ENCODE results near the gene LTC4S.
"Not testable (repeated sequence)": the region's sequence is repeated elsewhere in the genome, so short reads cannot be mapped to it uniquely, and the experiment has no call there.

LTC4S gene, protein sequence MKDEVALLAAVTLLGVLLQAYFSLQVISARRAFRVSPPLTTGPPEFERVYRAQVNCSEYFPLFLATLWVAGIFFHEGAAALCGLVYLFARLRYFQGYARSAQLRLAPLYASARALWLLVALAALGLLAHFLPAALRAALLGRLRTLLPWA

DNA sequence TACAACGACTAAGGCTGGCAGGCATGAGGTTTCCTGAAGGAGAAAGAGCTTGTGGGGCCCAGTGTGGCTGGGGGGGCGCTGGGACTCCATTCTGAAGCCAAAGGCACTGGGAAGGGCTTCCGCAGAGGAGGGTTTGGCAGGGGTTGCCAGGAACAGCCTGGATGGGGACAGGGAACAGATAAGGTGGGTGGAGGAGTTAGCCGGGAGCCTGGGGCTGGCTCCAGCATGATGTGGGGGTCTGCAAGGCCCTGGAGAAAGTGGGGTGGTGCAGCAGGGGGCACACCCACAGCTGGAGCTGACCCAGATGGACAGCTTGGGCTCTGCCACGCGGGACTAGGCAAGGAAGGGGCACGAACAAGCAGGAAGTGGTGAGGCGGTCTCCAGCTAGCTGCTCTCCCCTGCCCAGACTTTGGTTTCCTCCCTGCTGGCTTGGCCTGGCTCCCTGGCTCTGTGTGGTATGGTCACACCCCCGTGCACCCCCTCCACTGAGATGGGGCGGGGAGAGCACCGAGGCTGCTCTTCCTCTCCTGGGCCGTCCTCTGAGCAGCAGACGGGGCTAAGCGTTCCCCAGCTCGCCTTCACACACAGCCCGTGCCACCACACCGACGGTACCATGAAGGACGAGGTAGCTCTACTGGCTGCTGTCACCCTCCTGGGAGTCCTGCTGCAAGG lies at the start of gene LTC4S:
LTC4S (plus strand) TSS at position 519 of the 672 bp plus-strand sequence; CDS start at position 614, 95 bp downstream.
- no peak for DNase-seq

DNA sequence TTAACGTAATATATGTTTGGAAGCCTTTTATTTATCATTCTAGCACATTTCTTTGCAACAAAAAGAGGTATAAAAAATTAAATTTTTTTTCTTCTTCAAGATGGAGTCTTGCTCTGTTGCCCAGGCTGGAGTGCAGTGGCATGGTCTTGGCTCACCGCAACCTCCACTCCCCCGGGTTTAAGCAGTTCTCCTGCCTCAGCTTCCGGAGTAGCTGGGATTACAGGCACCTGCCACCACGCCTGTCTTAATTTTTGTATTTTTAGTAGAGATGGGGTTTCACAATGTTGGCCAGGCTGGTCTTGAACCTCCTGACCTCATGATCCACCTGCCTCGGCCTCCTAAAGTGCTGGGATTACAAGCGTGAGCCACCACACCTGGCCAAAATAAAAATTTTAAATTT lies 49.7 kb upstream of the LTC4S start:
- DNase-seq, result not testable (repeated sequence)

DNA sequence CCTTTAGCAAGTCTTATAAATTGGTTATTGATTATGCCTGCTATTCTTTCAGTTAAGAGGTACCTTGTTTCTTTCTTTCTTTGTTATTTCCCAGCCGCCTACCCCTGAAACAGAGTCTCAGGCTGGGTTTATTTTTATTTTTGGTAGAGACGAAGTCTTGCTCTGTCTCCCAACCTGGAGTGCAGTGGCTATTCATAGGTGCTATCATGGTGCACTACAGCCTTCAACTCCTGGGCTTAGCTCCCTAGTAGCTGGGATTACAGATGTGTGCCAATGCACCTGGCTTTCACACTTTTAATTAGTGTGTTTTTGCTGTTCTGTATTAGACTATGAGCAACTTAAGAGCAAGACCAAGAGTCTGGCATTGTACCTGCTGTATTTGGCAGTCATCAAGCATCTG lies 46.9 kb upstream of the LTC4S start:
- no peak for DNase-seq

DNA sequence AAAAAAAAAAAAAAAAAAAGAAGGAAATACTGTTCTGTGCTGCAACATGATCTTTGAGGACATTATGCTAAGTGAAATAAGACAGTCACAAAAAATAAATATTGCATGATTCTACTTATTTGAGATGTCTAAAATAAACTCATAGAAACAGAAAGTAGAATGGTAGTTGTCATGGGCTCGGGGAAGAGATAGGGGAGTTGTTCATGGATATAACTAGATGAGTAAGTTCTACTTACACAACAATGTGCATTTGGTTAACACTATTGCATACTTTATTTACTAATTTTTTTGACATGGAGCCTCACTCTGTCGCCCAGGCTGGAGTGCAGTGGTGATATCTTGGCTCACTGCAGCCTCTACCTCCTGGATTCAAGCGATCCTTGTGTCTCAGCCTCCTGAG lies 46.0 kb upstream of the LTC4S start:
- no peak for DNase-seq

DNA sequence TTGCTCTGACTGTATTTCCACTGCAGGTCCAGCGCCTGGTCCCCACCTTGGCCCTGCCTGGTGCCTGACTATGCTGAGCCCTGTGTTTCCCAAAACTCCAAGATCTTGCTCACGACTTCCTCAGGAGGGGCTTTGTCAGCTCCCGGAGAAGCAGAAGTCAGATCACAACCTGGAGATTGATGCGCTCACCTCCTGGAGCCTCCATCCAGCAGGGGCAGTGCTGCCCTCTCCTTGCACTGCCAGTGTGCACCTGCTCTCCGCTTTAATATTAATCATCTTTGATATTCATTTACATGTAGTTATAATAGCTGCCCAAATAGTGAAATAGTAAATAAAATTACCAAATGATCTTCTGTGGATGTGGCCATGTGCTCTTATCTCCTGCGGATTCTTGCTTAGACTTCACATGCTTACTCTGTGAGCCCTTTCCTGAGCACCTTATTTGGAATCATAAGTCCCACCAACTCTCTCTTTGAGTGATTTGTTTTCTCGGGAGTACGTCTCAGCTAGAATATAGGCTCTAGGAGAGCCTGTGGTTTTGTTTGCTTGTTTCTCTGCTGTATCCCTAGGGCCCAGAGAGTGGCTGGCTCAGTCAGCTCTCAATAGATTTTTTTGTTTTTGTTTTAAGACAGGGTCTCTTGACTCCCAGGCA lies 43.8 kb upstream of the LTC4S start:
- DNase-seq, result no peak

DNA sequence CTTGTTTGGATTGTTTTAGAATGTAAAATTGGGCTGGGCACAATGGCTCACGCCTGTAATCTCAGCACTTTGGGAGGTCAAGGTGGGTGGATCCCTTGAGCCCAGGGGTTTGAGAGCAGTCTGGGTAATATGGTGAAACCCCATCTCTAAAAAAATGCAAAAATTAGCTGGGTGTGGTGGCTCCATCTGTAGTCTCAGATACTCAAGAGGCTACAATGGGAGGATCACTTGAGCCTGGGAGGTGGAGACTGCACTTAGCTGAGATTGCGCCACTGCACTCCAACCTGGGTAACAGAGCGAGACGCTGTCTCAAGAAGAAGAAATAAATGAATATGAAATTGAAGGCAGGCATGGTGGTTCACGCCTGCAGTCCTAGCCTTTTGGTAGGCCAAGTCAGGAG lies 39.8 kb upstream of the LTC4S start:
- DNase-seq, result no peak

DNA sequence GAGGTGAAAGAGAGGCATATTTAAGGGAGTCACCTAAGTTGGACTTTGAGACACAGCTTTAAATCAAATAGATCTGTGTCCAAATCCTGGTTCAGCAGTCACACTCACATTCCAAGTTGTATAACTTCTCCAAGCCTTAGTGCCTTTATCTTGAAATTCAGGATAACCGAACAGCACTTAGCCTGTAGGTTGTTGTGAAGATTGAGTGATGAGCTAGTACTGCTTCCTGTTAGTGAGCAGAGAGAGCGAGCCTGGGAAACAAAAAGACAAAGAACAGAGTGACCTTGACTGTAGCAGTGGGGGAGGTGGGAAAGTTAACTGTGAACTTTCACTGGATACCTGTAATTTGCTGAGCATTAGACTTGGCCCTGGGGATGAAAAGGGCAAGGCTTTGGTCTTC lies 38.8 kb upstream of the LTC4S start:
- no peak for DNase-seq

DNA sequence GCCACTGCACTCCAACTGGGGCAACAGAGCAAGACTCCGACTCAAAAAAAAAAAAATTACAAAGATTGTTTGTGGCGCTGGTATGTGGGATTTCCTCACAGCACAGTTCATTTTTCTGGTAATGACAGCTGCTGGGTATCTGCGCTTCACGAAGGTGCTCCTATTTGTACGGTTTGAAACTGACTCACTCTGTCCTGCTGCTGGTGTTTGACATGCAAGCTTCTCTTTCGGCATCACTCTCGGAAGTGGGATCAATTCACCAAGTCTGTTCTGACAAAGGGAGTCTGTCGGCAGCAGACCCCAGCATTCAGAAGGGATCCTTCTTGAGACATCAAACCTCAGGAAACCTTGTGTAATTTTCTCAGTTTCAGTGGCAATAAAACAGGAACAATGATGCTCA lies 34.8 kb upstream of the LTC4S start:
- no peak for DNase-seq

DNA sequence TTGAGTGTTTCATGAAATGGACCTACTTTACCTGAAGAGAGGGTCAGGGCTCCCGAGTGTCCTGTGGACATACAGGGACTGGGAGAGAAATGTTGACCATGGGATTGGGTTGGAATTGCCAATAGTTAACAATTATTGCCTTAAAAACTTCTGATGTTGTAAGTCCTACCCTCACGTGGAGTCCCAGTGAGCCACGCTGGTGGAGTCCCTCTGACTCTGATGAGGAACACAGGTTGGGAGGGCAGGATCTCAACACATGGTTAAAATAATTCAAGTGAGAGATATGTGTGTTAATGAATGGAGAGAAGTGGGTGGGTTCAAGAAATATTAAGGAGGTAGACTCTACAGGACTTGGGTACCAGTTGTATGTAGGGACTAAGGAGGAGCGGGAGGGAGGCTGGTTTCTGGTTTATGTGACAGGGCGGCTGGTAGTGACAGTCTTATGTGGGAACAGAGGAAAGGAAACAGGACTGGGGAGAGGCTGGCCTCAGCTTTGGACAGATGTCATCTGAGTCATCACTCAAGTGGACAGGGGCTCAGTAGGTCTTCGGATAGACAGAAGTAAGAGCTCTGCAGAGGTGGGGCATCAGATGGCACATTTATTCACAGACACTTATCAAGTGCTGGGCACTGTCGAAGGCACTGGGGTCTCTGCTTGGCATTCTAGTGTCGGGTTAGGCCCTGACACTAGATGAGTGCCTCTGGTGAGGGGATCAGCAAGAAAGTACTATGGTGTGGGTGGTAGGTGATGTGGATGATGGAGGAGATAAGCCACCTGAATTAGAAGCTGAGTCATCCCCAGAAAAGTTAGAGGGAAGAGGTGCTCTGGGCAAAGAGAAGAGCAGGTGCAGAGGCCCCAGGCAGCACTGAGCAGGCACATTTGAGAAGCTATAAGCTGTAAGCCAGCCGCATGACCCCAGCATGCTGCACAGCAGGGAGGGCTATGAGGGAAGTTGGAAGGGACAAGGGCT lies 33.9 kb upstream of the LTC4S start:
- peak; percentile 45 for DNase-seq

DNA sequence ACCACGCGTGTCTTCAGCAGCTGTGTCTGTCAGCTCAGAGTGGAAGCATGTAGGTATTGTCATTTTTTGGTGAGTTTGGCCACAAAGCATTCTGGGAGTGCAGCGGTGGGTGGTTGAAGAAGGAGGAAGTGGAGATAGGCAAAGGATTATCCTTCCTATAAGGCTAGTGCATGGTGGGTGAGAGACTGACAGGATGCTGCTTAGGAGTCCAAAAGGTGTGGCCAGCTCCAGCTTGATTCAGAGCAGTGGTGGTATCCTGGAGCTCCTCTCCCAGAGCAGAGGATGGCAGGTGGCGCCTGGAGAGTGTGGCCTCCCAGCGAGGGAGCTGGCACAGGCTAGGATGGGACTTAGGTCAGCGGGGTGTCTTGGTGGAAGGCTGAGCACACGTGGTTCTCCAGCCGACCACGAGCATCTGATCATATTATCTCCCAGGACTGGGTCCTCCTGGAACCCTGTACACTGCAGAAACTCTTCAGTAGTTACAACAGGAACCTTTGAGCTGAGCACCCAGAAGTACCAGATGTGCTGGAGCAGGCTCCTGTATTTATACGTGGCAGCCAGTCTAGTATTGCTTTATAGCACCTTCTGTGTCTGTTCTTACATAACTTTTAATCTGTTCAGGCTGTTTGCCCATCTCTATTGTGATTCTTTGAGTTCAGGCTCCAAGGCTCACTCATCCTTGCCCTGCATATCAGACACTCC lies 31.6 kb upstream of the LTC4S start:
- DNase-seq, result peak; percentile 32

DNA sequence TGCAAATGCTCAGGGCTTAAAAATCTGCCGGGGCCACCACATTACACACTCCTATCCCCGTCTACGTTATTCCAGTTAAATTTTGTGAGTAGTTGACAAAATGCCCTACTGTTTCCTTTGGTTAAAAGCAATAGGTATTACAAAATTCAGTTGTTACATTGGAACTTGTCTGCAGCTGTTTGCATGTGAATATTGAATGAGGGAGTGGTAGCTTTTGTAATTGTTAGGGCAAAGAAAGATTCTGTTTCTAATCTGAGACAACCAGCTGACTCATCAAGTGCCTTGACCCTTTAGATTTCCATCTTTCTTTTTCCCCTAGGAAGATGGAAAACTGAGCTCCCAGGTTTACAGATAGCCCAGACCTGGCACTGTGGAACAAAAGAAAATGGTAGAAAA lies 31.0 kb upstream of the LTC4S start:
- DNase-seq, result no peak

DNA sequence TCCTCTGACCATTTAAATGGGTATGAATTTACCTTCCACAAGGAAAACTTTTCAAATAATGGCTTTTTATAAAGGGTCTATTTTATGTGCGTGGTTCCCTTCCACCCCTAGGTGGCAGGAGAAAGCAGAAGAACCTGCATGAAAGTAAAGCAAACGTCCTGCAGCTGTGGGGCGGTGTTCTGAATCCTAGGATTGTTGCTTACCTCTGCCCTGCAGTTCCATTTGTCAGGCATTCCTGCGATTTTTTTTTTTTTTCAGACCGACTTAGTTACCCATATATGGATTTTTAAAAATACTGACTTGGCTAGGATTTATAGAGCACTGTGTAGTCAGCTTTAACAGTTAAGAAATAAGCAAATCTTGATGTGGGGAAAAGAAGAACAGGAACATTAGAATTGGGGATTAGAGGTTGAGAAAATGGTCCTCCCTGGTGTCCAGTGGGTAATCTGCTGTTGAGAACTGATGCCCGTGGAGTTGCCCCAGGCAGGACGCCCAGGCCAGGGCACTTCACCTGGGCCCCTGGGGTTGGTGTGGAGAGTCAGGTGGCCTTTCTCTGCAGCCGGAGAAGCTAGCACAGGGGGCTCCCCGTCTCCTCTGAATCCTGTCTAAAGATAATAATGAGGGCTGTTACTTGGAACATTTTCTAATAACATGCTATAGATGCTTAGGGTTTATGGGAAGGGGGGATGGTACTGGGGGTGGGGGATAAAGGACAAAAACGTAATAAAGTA lies 30.4 kb upstream of the LTC4S start:
- DNase-seq, result peak; percentile 31

DNA sequence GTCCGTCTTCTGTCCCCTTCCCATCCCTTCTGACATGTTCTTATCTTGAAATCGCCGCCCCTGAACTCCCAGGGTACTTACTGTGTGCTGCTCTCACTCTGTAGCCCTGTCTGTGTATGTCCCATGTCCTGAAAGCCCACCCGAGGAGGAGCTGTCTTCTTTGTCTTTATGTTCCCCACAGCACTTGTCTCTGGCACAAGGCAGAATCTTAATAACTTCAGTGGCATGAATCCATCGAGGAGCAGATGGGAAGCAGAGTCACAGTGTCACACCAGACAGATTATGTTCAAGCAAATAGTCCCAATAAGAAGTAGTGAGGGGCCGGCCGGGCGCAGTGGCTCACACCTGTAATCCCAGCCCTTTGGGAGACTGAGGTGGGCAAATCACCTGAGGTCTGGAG lies 29.7 kb upstream of the LTC4S start:
- DNase-seq, result no peak

DNA sequence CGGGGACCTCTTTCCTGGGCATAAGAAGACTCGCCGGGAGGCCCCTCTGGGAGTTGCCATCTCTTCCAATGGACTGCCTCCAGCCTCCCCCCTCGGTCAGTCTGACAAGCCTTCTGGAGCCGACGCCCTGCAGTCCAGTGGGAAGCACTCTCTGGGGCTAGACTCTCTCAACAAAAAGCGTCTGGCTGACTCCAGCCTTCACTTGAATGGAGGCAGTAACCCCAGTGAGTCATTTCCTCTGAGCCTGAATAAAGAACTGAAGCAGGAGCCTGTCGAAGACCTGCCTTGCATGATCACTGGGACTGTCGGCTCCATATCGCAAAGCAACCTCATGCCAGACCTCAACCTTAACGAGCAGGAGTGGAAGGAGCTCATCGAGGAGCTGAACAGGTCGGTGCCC lies 28.4 kb upstream of the LTC4S start:
- no peak for DNase-seq

DNA sequence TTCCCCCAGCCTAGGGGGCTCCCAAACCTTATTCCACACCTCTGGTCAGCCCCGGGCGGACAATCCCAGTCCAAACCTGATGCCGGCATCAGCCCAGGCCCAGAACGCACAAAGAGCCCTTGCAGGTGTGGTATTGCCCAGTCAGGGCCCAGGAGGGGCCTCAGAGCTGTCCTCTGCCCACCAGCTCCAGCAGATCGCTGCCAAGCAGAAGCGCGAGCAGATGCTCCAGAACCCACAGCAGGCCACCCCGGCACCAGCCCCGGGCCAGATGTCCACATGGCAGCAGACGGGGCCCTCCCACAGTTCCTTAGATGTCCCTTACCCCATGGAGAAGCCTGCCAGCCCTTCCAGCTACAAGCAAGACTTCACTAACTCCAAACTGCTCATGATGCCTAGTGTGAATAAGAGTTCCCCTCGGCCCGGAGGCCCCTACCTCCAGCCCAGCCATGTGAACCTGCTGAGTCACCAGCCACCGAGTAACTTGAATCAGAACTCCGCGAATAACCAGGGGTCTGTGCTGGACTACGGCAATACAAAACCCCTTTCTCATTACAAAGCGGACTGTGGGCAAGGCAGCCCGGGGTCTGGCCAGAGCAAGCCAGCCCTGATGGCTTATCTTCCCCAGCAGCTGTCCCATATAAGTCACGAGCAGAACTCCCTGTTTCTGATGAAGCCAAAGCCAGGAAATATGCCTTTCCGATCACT lies 27.6 kb upstream of the LTC4S start:
- no peak for DNase-seq

DNA sequence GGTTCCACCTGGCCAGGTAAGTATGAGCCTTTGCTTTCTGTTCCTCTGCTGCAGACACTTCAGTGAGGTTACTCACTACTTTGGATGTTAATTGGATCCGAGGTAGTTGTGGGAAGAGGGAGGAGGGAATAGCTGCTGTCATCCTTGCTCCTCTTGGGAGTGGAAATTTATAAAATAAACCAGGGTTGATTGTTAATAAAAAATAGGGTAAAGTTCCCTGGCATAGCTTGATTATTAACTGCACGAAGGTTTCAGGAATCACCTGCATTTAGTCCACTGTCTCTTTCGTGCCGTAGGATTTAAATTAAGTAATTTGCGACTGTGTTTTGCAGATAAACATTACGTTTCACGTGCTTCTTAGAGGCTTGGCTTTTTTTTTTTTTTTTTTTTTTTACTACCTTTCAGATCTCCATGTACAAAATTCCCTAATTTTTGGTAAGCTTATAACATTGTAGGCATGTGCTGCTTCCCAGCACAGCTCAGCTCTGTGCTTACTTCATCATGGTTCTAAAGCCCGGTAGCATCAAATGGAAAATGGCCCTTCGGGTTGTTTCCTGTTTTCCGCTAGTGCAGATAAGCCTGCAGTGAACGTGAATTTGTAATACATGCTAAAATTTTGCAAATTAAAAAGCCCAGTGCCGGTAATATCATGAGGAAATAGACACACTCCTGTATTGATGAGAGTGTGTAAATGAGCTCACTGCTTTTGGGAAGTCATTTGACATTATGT lies 26.9 kb upstream of the LTC4S start:
- no peak for DNase-seq

DNA sequence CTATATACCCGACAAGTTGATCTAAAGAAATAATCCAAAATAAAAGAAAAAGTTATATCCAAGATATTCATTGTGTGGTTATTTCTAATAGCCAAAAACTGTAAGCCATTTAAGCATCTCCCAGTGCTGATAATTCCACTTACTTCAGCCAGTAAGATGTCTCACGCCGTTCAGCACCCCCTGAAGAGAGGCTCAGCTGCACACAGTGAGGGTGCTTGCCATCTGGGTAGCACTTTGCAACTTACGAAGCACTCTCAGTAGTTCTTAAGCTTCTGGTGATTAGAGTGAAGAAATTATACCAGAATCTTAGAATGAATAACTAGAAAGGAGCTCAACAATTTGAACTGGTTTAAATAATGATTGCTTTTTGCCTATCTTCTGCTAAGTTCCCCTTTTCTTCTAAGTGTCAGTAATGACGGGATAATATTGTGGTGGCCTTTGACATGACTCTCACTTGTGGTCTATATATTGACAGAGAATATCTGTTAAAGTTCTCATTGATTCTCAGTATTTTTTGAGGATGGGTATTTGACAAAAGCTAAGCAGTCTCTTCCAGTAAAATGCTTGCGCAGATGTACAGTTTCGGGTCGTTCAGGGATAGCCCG lies 26.2 kb upstream of the LTC4S start:
- no peak for DNase-seq

DNA sequence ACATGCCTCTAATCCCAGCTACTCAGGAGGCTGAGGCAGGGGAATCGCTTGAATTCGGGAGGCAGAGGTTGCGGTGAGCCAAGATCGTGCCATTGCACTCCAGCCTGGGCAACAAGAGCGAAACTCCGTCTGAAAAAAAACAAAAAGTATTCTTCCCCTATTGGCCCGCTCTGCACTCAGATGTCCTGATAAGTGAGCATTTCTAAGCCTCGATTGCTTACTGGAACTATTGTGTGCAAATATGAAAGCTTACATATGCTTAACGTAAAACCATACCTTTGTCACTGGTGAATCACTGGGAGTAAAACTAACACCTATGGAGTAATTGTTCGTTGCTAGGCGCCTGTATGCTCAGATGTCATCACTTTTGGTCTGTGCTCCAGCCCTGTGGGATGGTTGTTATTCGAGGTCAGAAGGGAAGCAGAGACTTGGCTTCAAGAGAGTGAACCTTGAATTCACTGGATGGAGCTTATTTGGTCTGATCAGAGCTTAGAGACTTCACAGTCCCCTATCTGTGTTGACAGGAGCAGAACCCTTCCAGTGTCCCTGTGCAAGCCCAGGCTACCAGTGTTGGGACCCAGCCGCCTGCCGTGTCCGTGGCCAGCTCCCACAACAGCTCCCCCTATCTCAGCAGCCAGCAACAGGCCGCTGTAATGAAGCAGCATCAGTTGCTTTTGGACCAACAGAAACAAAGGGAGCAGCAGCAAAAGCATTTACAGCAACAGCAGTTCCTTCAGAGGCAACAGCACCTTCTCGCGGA lies 25.3 kb upstream of the LTC4S start:
- no peak for DNase-seq

DNA sequence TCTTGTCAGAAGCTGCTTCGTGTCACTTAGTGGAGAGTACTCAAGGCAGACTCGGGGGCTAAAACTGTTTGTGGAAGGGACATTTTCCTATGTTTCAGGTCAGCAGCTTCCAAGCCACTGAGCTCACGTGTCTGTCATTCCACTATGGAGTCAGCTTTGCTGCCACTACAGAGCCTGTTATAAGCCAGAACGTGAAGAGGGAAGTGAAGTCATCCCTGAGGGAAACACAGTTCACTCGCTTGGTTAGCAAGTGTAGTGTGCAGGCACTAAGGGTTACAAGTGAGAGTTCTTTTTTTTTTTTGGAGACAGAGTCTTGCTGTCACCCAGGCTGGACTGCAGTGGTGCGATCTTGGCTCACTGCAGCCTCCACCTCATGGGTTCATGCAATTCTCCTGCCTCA lies 24.5 kb upstream of the LTC4S start:
- DNase-seq, result no peak
